ENCODE measurements around the gene SMG6.

Gene SMG6

DNA sequence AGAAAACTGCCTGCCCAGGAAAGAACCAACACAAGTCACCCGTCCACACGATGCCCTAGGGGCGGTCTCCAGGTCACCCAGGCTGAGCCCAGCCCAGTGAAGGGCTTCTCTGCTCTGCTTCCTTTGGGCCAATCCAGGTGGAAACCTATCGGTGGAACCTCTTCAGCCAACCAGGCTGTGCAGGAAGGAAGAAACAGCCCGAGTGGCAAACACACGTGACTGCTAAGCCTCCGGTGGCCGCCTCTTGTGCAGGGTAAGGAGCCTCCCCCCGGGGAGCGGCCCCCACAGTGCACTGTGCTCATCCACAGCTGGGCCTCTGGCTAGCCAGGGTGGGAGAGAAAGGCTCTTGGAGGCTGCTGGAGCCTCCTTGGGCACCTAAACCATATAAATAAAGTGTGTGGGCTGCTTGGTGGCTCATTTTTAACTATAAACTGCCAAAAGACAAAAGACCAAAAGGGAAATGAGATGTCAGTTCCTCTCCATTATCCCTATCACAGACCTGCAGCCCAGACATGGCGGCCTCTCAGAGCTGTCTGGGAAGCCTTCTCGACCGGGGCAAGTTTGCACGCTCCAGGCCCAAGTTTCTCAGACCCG, 280.8 kb downstream of the SMG6 start:
- Histone ChIP-seq H3K4me3 (ENCODE audit: low read depth, low read length) (peak overlapping the region; percentile 25), H3K9me3 (ENCODE audit: severe bottlenecking) (no peaks in the 10 kb centered on the region), H3K27me3 (ENCODE audit: insufficient read depth, low read depth, severe bottlenecking) (no peaks in the 10 kb centered on the region), H3K27ac (peak overlapping the region; percentile 57), H3K36me3 (no peaks in the 10 kb centered on the region)
- TF ChIP-seq, protein P1, sequence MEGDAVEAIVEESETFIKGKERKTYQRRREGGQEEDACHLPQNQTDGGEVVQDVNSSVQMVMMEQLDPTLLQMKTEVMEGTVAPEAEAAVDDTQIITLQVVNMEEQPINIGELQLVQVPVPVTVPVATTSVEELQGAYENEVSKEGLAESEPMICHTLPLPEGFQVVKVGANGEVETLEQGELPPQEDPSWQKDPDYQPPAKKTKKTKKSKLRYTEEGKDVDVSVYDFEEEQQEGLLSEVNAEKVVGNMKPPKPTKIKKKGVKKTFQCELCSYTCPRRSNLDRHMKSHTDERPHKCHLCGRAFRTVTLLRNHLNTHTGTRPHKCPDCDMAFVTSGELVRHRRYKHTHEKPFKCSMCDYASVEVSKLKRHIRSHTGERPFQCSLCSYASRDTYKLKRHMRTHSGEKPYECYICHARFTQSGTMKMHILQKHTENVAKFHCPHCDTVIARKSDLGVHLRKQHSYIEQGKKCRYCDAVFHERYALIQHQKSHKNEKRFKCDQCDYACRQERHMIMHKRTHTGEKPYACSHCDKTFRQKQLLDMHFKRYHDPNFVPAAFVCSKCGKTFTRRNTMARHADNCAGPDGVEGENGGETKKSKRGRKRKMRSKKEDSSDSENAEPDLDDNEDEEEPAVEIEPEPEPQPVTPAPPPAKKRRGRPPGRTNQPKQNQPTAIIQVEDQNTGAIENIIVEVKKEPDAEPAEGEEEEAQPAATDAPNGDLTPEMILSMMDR (IDR thresholded peaks at IDR 0.05; ENCODE audit: low read depth, low read length) = no peak
- peak; percentile 69 for DNase-seq

DNA sequence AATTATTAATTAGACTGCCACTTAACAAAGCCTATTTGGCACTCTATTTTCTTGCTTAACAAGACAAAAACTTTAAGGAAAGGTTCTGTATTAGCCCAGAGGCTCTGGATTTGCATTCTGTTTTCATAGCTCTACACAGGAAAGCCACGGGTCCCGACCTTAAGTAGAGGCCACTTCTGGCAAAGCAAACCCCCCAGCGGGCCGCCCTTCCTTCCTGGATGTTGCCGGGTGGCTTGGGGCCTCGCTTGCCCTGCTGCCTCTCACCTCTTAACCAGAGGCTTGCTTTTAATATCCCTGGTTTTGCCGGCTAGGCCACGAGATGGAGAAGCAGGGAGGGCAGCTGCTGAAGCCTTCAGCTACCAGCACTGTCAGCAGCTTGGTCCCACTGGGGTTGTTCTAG, 282.9 kb downstream of the SMG6 start:
- Histone ChIP-seq H3K4me3 (ENCODE audit: low read depth, low read length) (no peak overlapping the region), H3K27me3 (ENCODE audit: insufficient read depth, low read depth, severe bottlenecking) (no peaks in the 10 kb centered on the region), H3K9me3 (ENCODE audit: severe bottlenecking) (no peaks in the 10 kb centered on the region), H3K27ac (no peak overlapping the region), H3K36me3 (no peaks in the 10 kb centered on the region)
- TF ChIP-seq, protein P1 (IDR thresholded peaks at IDR 0.05; ENCODE audit: low read depth, low read length) = no peak
- no peak for DNase-seq

DNA sequence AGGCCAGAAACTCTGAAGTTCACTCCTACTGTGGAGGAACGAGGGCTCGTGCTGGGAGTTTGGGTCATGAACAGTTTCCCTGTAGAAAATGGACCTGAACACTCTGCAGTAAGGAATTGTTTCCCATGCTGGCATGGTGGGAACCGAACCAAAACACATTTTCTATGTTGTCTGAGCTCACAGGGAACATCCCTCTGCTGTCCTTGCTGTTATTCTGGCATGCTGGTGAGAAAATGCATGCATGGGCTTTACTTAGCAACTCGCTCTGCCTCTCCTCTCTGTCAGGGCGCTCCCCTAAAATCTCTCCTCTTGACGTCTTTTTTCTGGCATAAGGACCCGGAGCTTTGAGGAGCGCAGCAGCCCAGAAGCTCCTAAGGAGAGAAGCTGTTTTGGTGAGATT, 283.9 kb downstream of the SMG6 start:
- H3K27me3 ChIP-seq (ENCODE audit: insufficient read depth, low read depth, severe bottlenecking) = no peaks in the 10 kb centered on the region
- no peak overlapping the region for H3K4me3 ChIP-seq (ENCODE audit: low read depth, low read length)
- H3K9me3 ChIP-seq (ENCODE audit: severe bottlenecking) = no peaks in the 10 kb centered on the region
- TF ChIP-seq, protein P1 (IDR thresholded peaks at IDR 0.05; ENCODE audit: low read depth, low read length) = no peak
- DNase-seq = no peak
- H3K27ac ChIP-seq = no peak overlapping the region; the same call in 1 of the 2 replicates
- no peaks in the 10 kb centered on the region for H3K36me3 ChIP-seq

DNA sequence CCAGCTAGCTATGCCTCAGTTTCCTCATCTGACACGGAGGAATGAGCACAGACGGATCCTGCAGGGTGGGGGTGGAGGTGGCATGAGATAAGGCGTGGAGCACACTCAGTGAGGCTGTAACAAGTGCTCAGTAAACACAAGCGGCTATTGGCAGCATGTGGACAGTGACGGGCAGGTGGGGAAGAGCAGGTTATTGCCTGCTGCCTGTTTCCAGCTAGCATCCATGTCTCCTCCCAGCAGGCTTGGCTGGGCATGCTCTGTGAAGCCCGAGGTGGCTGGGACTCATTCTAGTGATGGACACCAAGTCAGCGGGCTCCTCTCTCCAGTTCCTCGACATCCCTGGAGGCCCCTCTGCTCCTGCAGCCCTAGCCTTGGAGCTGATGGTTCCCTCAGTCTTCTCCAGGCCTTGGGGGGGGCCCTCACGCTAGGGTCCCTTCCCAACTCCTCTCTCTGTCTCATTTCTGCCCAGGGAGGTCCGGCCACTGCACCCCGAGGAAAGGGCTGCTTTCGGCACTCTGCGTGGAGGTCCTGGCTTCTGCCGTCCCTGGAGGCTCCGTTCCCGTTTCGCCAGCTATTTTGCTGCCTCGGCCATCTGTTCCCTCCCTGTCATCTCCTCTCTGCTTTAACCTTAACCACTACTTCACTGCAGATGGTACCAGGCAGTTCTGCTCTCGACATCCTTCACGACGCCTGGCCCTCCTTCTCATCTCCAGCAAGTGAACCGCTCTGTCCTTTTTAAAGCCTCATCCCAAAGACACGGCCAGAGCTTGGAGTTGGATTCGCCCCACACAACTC, 284.7 kb downstream of the SMG6 start:
- H3K4me3 ChIP-seq (ENCODE audit: low read depth, low read length) = no peak overlapping the region

DNA sequence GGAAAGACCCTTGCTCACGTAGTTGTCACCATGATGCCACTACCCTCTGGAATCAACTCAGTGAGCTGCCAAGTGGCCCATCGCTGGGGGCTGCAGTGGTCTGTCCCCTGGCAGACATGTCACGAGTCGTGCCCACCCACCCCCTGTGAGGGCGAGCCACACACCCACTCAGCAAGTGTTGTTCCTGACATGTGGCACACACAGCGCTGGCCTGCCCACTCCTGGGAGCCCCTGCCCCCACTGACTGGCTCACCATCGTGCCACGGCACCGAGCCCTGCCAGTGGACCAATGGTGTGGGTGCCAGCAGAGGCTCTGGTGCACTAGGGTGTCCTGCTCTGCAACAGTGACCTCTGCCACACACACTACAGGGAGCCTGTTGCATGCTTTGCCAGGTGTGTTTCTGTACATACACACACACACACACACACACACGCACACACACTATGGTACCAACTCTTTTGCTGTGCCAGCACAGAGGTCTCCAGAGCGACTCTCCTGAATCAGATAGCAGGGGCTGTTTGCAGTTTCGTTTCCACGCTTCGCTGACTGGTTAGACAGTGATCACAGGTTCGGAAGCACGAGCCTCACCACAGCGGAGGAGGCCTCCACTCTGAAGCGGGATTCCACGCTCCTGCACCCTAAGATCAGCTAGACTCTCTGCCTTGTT, 286.2 kb downstream of the SMG6 start:
- no peaks in the 10 kb centered on the region for H3K27me3 ChIP-seq (ENCODE audit: insufficient read depth, low read depth, severe bottlenecking)
- DNase-seq = no peak
- TF ChIP-seq, protein P1 (IDR thresholded peaks at IDR 0.05; ENCODE audit: low read depth, low read length) = no peak
- no peak overlapping the region for H3K4me3 ChIP-seq (ENCODE audit: low read depth, low read length)
- no peaks in the 10 kb centered on the region for H3K9me3 ChIP-seq (ENCODE audit: severe bottlenecking)
- H3K27ac ChIP-seq = no peak overlapping the region
- peaks cover 15% of the 10 kb centered on the region for H3K36me3 ChIP-seq

More for the DNA sequence above, 284.7 kb downstream of the SMG6 start:
- TF ChIP-seq, protein P1 (IDR thresholded peaks at IDR 0.05; ENCODE audit: low read depth, low read length) = no peak
- Histone ChIP-seq H3K27ac (peak overlapping the region; percentile 12), H3K9me3 (ENCODE audit: severe bottlenecking) (no peaks in the 10 kb centered on the region), H3K27me3 (ENCODE audit: insufficient read depth, low read depth, severe bottlenecking) (no peaks in the 10 kb centered on the region), H3K36me3 (peaks cover 6% of the 10 kb centered on the region)
- DNase-seq = no peak
